ENCODE results near the gene DDAH1.

DNA sequence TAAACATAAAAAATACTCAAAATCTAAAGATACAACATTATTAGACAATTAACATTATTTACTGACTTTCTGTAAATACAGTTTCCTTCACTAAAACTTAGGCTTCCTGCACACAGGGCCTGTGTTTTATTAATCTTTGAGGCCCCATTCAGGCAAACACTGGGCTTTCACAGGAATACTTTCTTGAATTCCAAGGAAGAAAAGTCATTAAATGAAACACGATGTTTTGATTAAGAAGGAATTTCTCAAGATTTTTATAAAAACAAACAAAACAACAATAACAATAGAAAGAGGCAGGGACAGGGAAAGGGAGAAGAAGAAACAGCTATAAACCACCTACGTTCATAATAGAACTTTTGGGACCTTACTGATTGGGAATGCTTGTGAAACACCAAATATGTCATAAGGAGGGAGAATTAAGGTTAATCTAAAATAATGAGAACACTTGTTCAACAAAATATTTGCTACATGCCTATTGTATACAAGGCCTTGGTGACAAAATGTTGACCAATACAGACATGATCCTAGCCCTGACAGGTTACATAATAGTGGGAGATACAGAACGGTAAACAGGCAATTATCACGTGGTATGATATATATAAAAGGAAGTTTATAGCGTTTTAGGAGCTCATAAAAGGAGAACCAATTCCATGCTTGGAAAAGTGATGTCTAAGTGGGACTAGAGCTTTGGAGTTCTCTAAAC is 3.6 kb downstream of the DDAH1 start:
- TF ChIP-seq POLR2A (IDR thresholded peaks at IDR 0.05) = no peak
- TF ChIP-seq, protein P1, sequence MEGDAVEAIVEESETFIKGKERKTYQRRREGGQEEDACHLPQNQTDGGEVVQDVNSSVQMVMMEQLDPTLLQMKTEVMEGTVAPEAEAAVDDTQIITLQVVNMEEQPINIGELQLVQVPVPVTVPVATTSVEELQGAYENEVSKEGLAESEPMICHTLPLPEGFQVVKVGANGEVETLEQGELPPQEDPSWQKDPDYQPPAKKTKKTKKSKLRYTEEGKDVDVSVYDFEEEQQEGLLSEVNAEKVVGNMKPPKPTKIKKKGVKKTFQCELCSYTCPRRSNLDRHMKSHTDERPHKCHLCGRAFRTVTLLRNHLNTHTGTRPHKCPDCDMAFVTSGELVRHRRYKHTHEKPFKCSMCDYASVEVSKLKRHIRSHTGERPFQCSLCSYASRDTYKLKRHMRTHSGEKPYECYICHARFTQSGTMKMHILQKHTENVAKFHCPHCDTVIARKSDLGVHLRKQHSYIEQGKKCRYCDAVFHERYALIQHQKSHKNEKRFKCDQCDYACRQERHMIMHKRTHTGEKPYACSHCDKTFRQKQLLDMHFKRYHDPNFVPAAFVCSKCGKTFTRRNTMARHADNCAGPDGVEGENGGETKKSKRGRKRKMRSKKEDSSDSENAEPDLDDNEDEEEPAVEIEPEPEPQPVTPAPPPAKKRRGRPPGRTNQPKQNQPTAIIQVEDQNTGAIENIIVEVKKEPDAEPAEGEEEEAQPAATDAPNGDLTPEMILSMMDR (IDR thresholded peaks at IDR 0.05) = no peak

All from body of pancreas (tissue), 4 donors.